Right lobe of liver (tissue), 4 donors: Measurements from ENCODE around the gene SETBP1.

Experiments used
- POLR2A ChIP-seq: fragments of 450-650 bp; IDR thresholded peaks from one replicate; pipeline ENCODE4 v1.6.1; 2017; ENCODE audit warnings: antibody characterized with exemption, mild to moderate bottlenecking
- TF ChIP-seq, protein P1 (sequence below), 4 donors: fragments of 200-600 bp in 3 of 4; fragments of 450-650 bp in 1 of 4; IDR thresholded peaks; one replicate each; pipeline versions ENCODE4 v1.5.1 to v1.8.0; 2016 to 2022; ENCODE audit warnings: antibody characterized with exemption in 4 of 4, mild to moderate bottlenecking in 2 of 4
- donor health status: DM: no; HTN: no; CAD: no.
- donor health status: DM: no; HTN: no; CAD: no.
- donor health status: DM: no; HTN: yes; CAD: no.

DNA sequence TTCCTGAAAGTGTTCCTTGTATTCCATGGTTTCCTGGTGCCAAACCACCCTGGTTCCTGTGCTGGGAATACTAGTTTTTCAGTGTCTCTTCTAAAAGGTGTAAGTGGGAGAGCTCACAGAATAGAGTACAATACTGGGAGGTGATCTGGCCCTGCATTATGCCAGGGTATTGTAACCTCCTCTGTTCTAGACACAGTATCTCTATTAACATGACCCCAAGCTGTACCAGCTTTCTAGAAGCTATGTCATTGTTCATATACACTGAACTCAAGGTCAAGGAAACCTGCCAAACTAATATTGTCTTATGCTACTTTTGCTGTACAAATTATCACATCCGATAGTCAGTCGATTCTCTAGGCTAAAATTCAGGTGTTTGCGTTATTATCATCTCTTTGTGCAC lies 32.7 kb downstream of the SETBP1 start:
- TF ChIP-seq POLR2A = no peak
- TF ChIP-seq, protein P1, sequence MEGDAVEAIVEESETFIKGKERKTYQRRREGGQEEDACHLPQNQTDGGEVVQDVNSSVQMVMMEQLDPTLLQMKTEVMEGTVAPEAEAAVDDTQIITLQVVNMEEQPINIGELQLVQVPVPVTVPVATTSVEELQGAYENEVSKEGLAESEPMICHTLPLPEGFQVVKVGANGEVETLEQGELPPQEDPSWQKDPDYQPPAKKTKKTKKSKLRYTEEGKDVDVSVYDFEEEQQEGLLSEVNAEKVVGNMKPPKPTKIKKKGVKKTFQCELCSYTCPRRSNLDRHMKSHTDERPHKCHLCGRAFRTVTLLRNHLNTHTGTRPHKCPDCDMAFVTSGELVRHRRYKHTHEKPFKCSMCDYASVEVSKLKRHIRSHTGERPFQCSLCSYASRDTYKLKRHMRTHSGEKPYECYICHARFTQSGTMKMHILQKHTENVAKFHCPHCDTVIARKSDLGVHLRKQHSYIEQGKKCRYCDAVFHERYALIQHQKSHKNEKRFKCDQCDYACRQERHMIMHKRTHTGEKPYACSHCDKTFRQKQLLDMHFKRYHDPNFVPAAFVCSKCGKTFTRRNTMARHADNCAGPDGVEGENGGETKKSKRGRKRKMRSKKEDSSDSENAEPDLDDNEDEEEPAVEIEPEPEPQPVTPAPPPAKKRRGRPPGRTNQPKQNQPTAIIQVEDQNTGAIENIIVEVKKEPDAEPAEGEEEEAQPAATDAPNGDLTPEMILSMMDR (IDR thresholded peaks at IDR 0.05) = no peak
